ENCODE results near the gene CNEP1R1. TPM values are rescaled to one million over a fixed set of nuclear protein-coding genes. Genes with fewer than 3 reads are reported as not detected.

The CNEP1R1 gene
- total RNA-seq, 1 experiment from 2014 or later: 13.8 TPM

DNA sequence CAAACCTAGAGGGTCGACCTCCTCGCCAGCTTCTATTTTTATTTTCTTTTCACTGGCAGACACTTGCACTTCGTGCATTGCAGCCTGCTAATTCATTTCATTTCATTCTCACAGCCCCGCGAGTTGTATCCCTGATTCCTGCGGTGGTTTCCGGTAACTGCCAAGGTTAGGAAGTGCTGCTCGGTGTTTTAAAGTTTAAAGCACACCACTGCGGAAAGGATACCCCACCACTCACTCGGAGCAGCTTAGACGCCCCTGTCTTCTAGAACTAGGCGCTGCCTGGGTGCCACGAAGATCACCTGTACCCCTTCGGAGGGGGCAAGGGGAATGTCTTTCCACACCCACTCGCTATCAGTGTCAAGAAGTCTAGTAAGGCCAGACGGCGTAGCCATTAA lies 509 bp downstream of the CNEP1R1 start (continued):
- TF ChIP-seq, protein P1, sequence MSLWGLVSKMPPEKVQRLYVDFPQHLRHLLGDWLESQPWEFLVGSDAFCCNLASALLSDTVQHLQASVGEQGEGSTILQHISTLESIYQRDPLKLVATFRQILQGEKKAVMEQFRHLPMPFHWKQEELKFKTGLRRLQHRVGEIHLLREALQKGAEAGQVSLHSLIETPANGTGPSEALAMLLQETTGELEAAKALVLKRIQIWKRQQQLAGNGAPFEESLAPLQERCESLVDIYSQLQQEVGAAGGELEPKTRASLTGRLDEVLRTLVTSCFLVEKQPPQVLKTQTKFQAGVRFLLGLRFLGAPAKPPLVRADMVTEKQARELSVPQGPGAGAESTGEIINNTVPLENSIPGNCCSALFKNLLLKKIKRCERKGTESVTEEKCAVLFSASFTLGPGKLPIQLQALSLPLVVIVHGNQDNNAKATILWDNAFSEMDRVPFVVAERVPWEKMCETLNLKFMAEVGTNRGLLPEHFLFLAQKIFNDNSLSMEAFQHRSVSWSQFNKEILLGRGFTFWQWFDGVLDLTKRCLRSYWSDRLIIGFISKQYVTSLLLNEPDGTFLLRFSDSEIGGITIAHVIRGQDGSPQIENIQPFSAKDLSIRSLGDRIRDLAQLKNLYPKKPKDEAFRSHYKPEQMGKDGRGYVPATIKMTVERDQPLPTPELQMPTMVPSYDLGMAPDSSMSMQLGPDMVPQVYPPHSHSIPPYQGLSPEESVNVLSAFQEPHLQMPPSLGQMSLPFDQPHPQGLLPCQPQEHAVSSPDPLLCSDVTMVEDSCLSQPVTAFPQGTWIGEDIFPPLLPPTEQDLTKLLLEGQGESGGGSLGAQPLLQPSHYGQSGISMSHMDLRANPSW (CRISPR knock-in tag; conservative IDR thresholded peaks at IDR 0.05; ENCODE audit: low read depth): no peak

DNA sequence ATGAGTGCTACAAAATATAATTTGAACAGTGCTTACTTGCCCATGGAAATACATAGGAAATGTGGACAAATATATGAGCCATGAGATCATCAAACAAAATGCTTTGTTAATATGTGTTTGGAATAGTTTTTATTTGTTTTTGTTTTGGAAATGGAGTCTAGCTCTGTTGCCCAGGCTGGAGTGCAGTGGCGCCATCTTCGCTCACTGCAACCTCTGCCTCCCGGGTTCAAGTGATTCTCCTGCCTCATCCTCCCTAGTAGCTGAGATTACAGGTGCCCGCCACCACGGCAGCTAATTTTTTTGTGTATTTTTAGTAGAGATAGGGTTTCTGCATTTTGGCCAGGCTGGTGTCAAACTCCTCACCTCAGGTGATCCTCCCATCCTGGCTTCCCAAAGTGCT lies 2.8 kb downstream of the CNEP1R1 start:
- ChIA-PET POLR2A (no interaction called here), CTCF (interaction anchor here (0.6 to 4.1 kb wide), 3 partner anchors 70 to 1501 kb away, joined by 3 to 49 read pairs (median 4); no protein-coding TSS in a partner anchor)
- Mint-ChIP-seq H3K27ac (no peak overlapping the region), H3K9me3 (no peaks in the 10 kb centered on the region), H3K27me3 (ENCODE audit: low read depth) (no peaks in the 10 kb centered on the region), H3K4me3 (no peak overlapping the region), H3K4me1 (peaks cover 9% of the 10 kb centered on the region), H3K36me3 (peaks cover 13% of the 10 kb centered on the region)
- TF ChIP-seq ETV6 (CRISPR knock-in tag; IDR thresholded peaks at IDR 0.05) (no peak), CREB1 (CRISPR knock-in tag; IDR thresholded peaks at IDR 0.05) (no peak), FOXJ3 (CRISPR knock-in tag; IDR thresholded peaks at IDR 0.05; ENCODE audit: borderline replicate concordance) (no peak), HMGA2 (CRISPR knock-in tag; IDR thresholded peaks at IDR 0.05) (no peak), SOX15 (CRISPR knock-in tag; IDR thresholded peaks at IDR 0.05) (no peak), ZNF396 (CRISPR knock-in tag; IDR thresholded peaks at IDR 0.05; ENCODE audit: borderline replicate concordance) (no peak)
- TF ChIP-seq, protein P2, sequence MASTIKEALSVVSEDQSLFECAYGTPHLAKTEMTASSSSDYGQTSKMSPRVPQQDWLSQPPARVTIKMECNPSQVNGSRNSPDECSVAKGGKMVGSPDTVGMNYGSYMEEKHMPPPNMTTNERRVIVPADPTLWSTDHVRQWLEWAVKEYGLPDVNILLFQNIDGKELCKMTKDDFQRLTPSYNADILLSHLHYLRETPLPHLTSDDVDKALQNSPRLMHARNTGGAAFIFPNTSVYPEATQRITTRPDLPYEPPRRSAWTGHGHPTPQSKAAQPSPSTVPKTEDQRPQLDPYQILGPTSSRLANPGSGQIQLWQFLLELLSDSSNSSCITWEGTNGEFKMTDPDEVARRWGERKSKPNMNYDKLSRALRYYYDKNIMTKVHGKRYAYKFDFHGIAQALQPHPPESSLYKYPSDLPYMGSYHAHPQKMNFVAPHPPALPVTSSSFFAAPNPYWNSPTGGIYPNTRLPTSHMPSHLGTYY (CRISPR knock-in tag; IDR thresholded peaks at IDR 0.05): no peak
- TF ChIP-seq, protein P1 (CRISPR knock-in tag; conservative IDR thresholded peaks at IDR 0.05; ENCODE audit: low read depth): no peak
- ATAC-seq (no peak), DNase-seq (ENCODE audit: low spot score) (no peak)

DNA sequence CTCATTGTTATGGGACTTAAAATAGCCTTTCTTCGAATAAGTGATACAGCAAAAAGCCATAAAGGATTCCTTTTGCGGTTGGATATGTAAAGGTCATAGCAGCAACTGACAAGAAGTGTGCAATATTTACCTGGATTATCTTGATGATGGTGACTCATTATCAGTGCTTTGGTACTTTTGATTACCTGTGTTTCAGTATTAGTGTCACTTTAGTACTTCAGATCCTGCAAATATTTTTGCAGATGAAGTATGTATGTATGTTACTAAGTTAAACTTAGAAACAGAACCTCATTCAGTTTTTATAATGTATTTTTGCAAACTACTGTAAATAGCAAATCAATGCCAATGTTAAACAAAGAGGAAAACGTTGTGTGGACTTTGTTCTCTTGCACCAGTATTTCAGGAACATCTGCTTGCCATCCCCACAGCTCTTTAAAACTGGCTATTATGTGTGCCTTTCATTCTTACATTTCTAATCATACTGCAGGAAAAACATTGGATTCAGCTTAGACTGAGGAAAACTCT lies 10.5 kb downstream of the CNEP1R1 start:
- H3K27ac Mint-ChIP-seq: no peak overlapping the region
- no peak for DNase-seq (ENCODE audit: low spot score)
- no peaks in the 10 kb centered on the region for H3K9me3 Mint-ChIP-seq
- TF ChIP-seq GABPB1 (CRISPR knock-in tag; IDR thresholded peaks at IDR 0.05): peak; percentile 64
- TF ChIP-seq, protein P3, sequence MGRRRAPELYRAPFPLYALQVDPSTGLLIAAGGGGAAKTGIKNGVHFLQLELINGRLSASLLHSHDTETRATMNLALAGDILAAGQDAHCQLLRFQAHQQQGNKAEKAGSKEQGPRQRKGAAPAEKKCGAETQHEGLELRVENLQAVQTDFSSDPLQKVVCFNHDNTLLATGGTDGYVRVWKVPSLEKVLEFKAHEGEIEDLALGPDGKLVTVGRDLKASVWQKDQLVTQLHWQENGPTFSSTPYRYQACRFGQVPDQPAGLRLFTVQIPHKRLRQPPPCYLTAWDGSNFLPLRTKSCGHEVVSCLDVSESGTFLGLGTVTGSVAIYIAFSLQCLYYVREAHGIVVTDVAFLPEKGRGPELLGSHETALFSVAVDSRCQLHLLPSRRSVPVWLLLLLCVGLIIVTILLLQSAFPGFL (CRISPR knock-in tag; IDR thresholded peaks at IDR 0.05; ENCODE audit: borderline replicate concordance): no peak
- ChIA-PET POLR2A (no interaction called here), CTCF (interaction anchor here (7.2 kb wide), 1 partner anchor 10 kb away, joined by 41 read pairs; the partner anchor contains the start of gene CNEP1R1)
- no peaks in the 10 kb centered on the region for H3K27me3 Mint-ChIP-seq (ENCODE audit: low read depth)
- ATAC-seq: no peak
- H3K4me1 Mint-ChIP-seq: peaks cover 8% of the 10 kb centered on the region
- peaks cover 21% of the 10 kb centered on the region for H3K36me3 Mint-ChIP-seq
- no peak overlapping the region for H3K4me3 Mint-ChIP-seq

DNA sequence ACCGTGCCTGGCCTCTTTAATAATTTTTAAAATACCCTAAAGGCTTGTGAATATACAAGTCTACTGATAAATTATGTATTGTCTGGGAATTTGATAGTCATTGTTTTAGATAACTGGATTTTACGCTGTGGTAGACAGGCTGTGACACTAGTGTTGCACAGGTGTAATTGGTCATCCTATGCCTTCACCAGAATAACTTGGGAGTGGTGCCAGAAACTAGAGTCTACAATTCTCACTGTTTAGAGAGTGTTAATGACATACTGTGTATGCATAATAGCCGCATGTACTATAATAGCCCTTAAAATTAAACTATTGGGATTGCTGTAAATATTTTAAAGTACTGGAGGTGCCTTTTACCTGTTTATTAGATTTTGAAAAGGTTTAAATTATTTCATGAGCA lies 11.4 kb downstream of the CNEP1R1 start:
- ChIA-PET POLR2A (no interaction called here), CTCF (interaction anchor here (1.9 to 7.2 kb wide), 2 partner anchors 11 to 174 kb away, joined by 5 to 41 read pairs; partner anchors contain the start of gene CNEP1R1)
- TF ChIP-seq, protein P4, sequence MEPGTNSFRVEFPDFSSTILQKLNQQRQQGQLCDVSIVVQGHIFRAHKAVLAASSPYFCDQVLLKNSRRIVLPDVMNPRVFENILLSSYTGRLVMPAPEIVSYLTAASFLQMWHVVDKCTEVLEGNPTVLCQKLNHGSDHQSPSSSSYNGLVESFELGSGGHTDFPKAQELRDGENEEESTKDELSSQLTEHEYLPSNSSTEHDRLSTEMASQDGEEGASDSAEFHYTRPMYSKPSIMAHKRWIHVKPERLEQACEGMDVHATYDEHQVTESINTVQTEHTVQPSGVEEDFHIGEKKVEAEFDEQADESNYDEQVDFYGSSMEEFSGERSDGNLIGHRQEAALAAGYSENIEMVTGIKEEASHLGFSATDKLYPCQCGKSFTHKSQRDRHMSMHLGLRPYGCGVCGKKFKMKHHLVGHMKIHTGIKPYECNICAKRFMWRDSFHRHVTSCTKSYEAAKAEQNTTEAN (CRISPR knock-in tag; IDR thresholded peaks at IDR 0.05): no peak
- TF ChIP-seq NR2C2 (CRISPR knock-in tag; IDR thresholded peaks at IDR 0.05): no peak
- no peak for TF ChIP-seq NFE2L1 (CRISPR knock-in tag; IDR thresholded peaks at IDR 0.05)
- no peak for TF ChIP-seq MXD4 (CRISPR knock-in tag; IDR thresholded peaks at IDR 0.05; ENCODE audit: borderline replicate concordance)
- TF ChIP-seq ELF4 (CRISPR knock-in tag; IDR thresholded peaks at IDR 0.05; ENCODE audit: low read depth): no peak
- TF ChIP-seq IRF2 (CRISPR knock-in tag; IDR thresholded peaks at IDR 0.05; ENCODE audit: borderline replicate concordance, low read depth): no peak
- peaks cover 10% of the 10 kb centered on the region for H3K4me1 Mint-ChIP-seq
- no peak overlapping the region for H3K27ac Mint-ChIP-seq
- H3K27me3 Mint-ChIP-seq (ENCODE audit: low read depth): no peaks in the 10 kb centered on the region
- ATAC-seq: no peak
- no peaks in the 10 kb centered on the region for H3K9me3 Mint-ChIP-seq
- DNase-seq (ENCODE audit: low spot score): no peak
- H3K36me3 Mint-ChIP-seq: peaks cover 21% of the 10 kb centered on the region
- H3K4me3 Mint-ChIP-seq: no peak overlapping the region

All from WTC11 (cell line).